ENCODE data around the gene EMC10. TPM values are rescaled to one million over a fixed set of nuclear protein-coding genes. Genes with fewer than 3 reads are reported as not detected.

EMC10 gene
- total RNA-seq, 2 donors from 2014 or later: 135 to 286 TPM

GRCh38 chr19:50430888-50431342 is 45.4 kb upstream of the EMC10 start:
- no peak for DNase-seq (ENCODE audit: low spot score)
- H3K36me3 ChIP-seq: no peaks in the 10 kb centered on the region
- peak overlapping the region in 1 of 2 donors; percentile 66 for H3K4me3 ChIP-seq
- H3K4me1 ChIP-seq (replicated peaks): no peaks in the 10 kb centered on the region
- no peak overlapping the region for H3K27ac ChIP-seq
- intact Hi-C loops (cut with DNase I): no loop called here
- WGBS: 51% methylated on average over 13 of the region's 13 CpGs
- no peaks in the 10 kb centered on the region for H3K27me3 ChIP-seq (replicated peaks; ENCODE audit: insufficient read depth)
- H3K9me3 ChIP-seq: no peaks in the 10 kb centered on the region
- no peak for TF ChIP-seq POLR2A (IDR thresholded peaks at IDR 0.05)

- Histone ChIP-seq H3K27ac (peak overlapping the region; percentile 62 to 67), H3K4me3 (peak overlapping the region; percentile 55 to 66), H3K36me3 (no peaks in the 10 kb centered on the region), H3K4me1 (replicated peaks) (no peaks in the 10 kb centered on the region), H3K9me3 (no peaks in the 10 kb centered on the region), H3K27me3 (replicated peaks; ENCODE audit: insufficient read depth) (no peaks in the 10 kb centered on the region)
- 2% methylated on average over 41 of the region's 54 CpGs for WGBS
- TF ChIP-seq POLR2A (IDR thresholded peaks at IDR 0.05) (peak; percentile 52), POLR2AphosphoS5 (IDR thresholded peaks at IDR 0.05) (peak; percentile 55), CTCF (IDR thresholded peaks at IDR 0.05) (no peak)
- intact Hi-C loops (cut with DNase I): no loop called here
- DNase-seq (ENCODE audit: low spot score): peak; percentile 86
These were observed 44.7 kb upstream of the EMC10 start for GRCh38 chr19:50431343-50432220.

GRCh38 chr19:50432221-50433028 is 43.9 kb upstream of the EMC10 start, which contains the start of gene MYBPC2:
TSS of gene MYBPC2 (plus strand) at chr19:50432892. CDS start at chr19:50432954, 62 bp downstream.
- H3K27me3 ChIP-seq (replicated peaks; ENCODE audit: insufficient read depth): no peaks in the 10 kb centered on the region
- no peak for DNase-seq (ENCODE audit: low spot score)
- WGBS: 8% methylated on average over 40 of the region's 40 CpGs

GRCh38 chr19:50433201-50434180 is 42.8 kb upstream of the EMC10 start:
- DNase-seq (ENCODE audit: low spot score): no peak
- Histone ChIP-seq H3K4me3 (no peak overlapping the region), H3K27me3 (replicated peaks; ENCODE audit: insufficient read depth) (no peaks in the 10 kb centered on the region), H3K4me1 (replicated peaks) (no peaks in the 10 kb centered on the region), H3K27ac (no peak overlapping the region), H3K9me3 (no peaks in the 10 kb centered on the region), H3K36me3 (no peaks in the 10 kb centered on the region)
- intact Hi-C loops (cut with DNase I): no loop called here
- TF ChIP-seq POLR2A (IDR thresholded peaks at IDR 0.05) (no peak), POLR2AphosphoS5 (IDR thresholded peaks at IDR 0.05) (no peak), CTCF (IDR thresholded peaks at IDR 0.05) (no peak)
- whole genome bisulfite sequencing: 77% methylated on average over 19 of the region's 19 CpGs

More at GRCh38 chr19:50432221-50433028, 43.9 kb upstream of the EMC10 start, which contains the start of gene MYBPC2:
- intact Hi-C loops (cut with DNase I): no loop called here
- Histone ChIP-seq H3K27ac (peak within 1 kb of the TSS; percentile 62 to 67), H3K36me3 (no peaks in the 10 kb centered on the region), H3K4me1 (replicated peaks) (no peaks in the 10 kb centered on the region), H3K4me3 (peak within 1 kb of the TSS; percentile 55 to 66), H3K9me3 (no peaks in the 10 kb centered on the region)
- TF ChIP-seq POLR2A (IDR thresholded peaks at IDR 0.05): no peak
- TF ChIP-seq CTCF (IDR thresholded peaks at IDR 0.05): no peak
- TF ChIP-seq POLR2AphosphoS5 (IDR thresholded peaks at IDR 0.05): no peak

Measured in prostate gland (tissue), 2 donors.